NCI-H446 (cell line): Measurements from ENCODE around the gene HS3ST4.
"Not testable (repeated sequence)": the region's sequence is repeated elsewhere in the genome, so short reads cannot be mapped to it uniquely, and the experiment has no call there.

Experiments used
- DNase-seq, 2 experiments: peaks; one replicate each; lab custom pipeline; 2025; lab: John Stamatoyannopoulos, UW

Gene HS3ST4

GRCh38 chr16:25734430-25735385, 42.9 kb downstream of the HS3ST4 start:
- no peak for DNase-seq

GRCh38 chr16:25735645-25736044, 43.9 kb downstream of the HS3ST4 start:
- no peak for DNase-seq

GRCh38 chr16:25747160-25747758, 55.5 kb downstream of the HS3ST4 start:
- no peak for DNase-seq

GRCh38 chr16:25748092-25748654, 56.4 kb downstream of the HS3ST4 start:
- no peak for DNase-seq

GRCh38 chr16:25750488-25751216, 58.9 kb downstream of the HS3ST4 start:
- DNase-seq, result no peak

GRCh38 chr16:25751230-25751835, 59.6 kb downstream of the HS3ST4 start:
- DNase-seq, result no peak

- no peak for DNase-seq
These were observed 72.7 kb downstream of the HS3ST4 start for GRCh38 chr16:25764466-25764865.

GRCh38 chr16:25771216-25771615, 79.5 kb downstream of the HS3ST4 start:
- no peak for DNase-seq

- DNase-seq, result no peak
These were observed 80.2 kb downstream of the HS3ST4 start for GRCh38 chr16:25771812-25772568.

- DNase-seq, result not testable (repeated sequence)
These were observed 84.5 kb downstream of the HS3ST4 start for GRCh38 chr16:25776214-25776613.

GRCh38 chr16:25783226-25783625, 91.5 kb downstream of the HS3ST4 start:
- no peak for DNase-seq

- no peak for DNase-seq
These were observed 93.6 kb downstream of the HS3ST4 start for GRCh38 chr16:25785361-25785760.

GRCh38 chr16:25786748-25787147, 95.0 kb downstream of the HS3ST4 start:
- DNase-seq, result no peak

- DNase-seq, result no peak
These were observed 96.9 kb downstream of the HS3ST4 start for GRCh38 chr16:25788637-25789036.

GRCh38 chr16:25796239-25796638, 104.5 kb downstream of the HS3ST4 start:
- no peak for DNase-seq

- no peak for DNase-seq
These were observed 106.3 kb downstream of the HS3ST4 start for GRCh38 chr16:25798065-25798464.

- no peak for DNase-seq
These were observed 108.1 kb downstream of the HS3ST4 start for GRCh38 chr16:25799816-25800215.

- no peak for DNase-seq
These were observed 120.5 kb downstream of the HS3ST4 start for GRCh38 chr16:25812215-25812614.

GRCh38 chr16:25817295-25817694, 125.5 kb downstream of the HS3ST4 start:
- no peak for DNase-seq

GRCh38 chr16:25817876-25818275, 126.1 kb downstream of the HS3ST4 start:
- DNase-seq, result no peak

- no peak for DNase-seq
These were observed 132.1 kb downstream of the HS3ST4 start for GRCh38 chr16:25823891-25824290.
